HepG2 (cell line): Measurements from ENCODE around the gene FXYD5. TPM values are rescaled to one million over a fixed set of nuclear protein-coding genes. Genes with fewer than 3 reads are reported as not detected.

ENCODE experiments used
- AHR ChIP-seq: IDR thresholded peaks from 2 replicates; pipeline ENCODE4 v1.6.1; 2018; ENCODE audit warnings: missing genetic modification reagents, missing compliant biosample characterization
- HNF1B ChIP-seq: sonication (generic); formaldehyde crosslinking; IDR thresholded peaks from 2 replicates; pipeline ENCODE4 v1.5.1; 2020; ENCODE audit warnings: mild to moderate bottlenecking, moderate library complexity, missing genetic modification reagents
- HOXD1 ChIP-seq: sonication (generic); formaldehyde crosslinking; IDR thresholded peaks from 2 replicates; pipeline ENCODE4 v1.5.0; 2020; ENCODE audit warnings: missing genetic modification reagents
- KLF9 ChIP-seq: IDR thresholded peaks from 2 replicates; pipeline ENCODE4 v1.6.1; 2016; ENCODE audit warnings: low read depth
- LBX2 ChIP-seq: sonication (generic); formaldehyde crosslinking; IDR thresholded peaks from 2 replicates; pipeline ENCODE4 v1.5.0; 2020; ENCODE audit warnings: missing genetic modification reagents, mild to moderate bottlenecking, borderline replicate concordance
- MAX ChIP-seq: IDR thresholded peaks from 2 replicates; pipeline ENCODE4 v1.6.1; 2012; ENCODE audit warnings: inconsistent platforms
- NFYB ChIP-seq: sonication (generic); formaldehyde crosslinking; IDR thresholded peaks from 2 replicates; pipeline ENCODE4 v1.4.0; 2020; ENCODE audit warnings: missing genetic modification reagents
- PATZ1 ChIP-seq: sonication (generic); formaldehyde crosslinking; IDR thresholded peaks from 2 replicates; pipeline ENCODE4 v1.4.0; 2020; ENCODE audit warnings: missing genetic modification reagents
- REPIN1 ChIP-seq: sonication (generic); formaldehyde crosslinking; IDR thresholded peaks from 2 replicates; pipeline ENCODE4 v1.8.0; 2022; ENCODE audit warnings: missing genetic modification reagents, low read depth, mild to moderate bottlenecking, borderline replicate concordance
- RERE ChIP-seq: IDR thresholded peaks from 2 replicates; pipeline ENCODE4 v1.6.1; 2016; ENCODE audit warnings: low read depth, missing genetic modification reagents, missing compliant biosample characterization
- SALL1 ChIP-seq: sonication (generic); formaldehyde crosslinking; IDR thresholded peaks from 2 replicates; pipeline ENCODE4 v1.8.0; 2022; ENCODE audit warnings: mild to moderate bottlenecking, missing genetic modification reagents
- SPEN ChIP-seq: sonication (generic); formaldehyde crosslinking; IDR thresholded peaks from 2 replicates; pipeline ENCODE4 v1.5.1; 2020; ENCODE audit warnings: low read depth, mild to moderate bottlenecking, missing genetic modification reagents
- TAF1 ChIP-seq: sonication (generic); formaldehyde crosslinking; IDR thresholded peaks from 2 replicates; pipeline ENCODE4 v1.4.0; 2020; ENCODE audit warnings: missing genetic modification reagents
- YEATS2 ChIP-seq: sonication (generic); formaldehyde crosslinking; IDR thresholded peaks from 2 replicates; pipeline ENCODE4 v1.4.0; 2020; ENCODE audit warnings: missing genetic modification reagents, borderline replicate concordance
- ZNF292 ChIP-seq: sonication (generic); formaldehyde crosslinking; IDR thresholded peaks from 2 replicates; pipeline ENCODE4 v1.8.1; 2022; ENCODE audit warnings: mild to moderate bottlenecking, low read depth, missing genetic modification reagents, borderline replicate concordance
- ZNF354B ChIP-seq: sonication (generic); formaldehyde crosslinking; IDR thresholded peaks from 2 replicates; pipeline ENCODE4 v1.8.0; 2022; ENCODE audit warnings: mild to moderate bottlenecking, missing genetic modification reagents
- ZNF414 ChIP-seq: sonication (generic); formaldehyde crosslinking; IDR thresholded peaks from 2 replicates; pipeline ENCODE4 v1.5.0; 2020; ENCODE audit warnings: missing genetic modification reagents
- ZNF446 ChIP-seq: sonication (generic); formaldehyde crosslinking; IDR thresholded peaks from 2 replicates; pipeline ENCODE4 v1.5.0; 2020; ENCODE audit warnings: mild to moderate bottlenecking, missing genetic modification reagents
- ZNF891 ChIP-seq: sonication (generic); formaldehyde crosslinking; IDR thresholded peaks from 2 replicates; pipeline ENCODE4 v1.5.0; 2020; ENCODE audit warnings: mild to moderate bottlenecking, missing genetic modification reagents
- polyA plus RNA-seq, 8 experiments: library from polyadenylated mRNA; depleted of rRNA in 3 of 8; stranded (reverse) in 7 of 8; unstranded in 1 of 8; fragments of >200 nt; fragmentation: Illumina TruSeq in 4 of 8; extraction: Trizol in 4 of 8; gene quantifications; 2 replicates each; pipeline versions ENCODE4 v1.2.1 to v1.2.3, GENCODE V29; 2011 to 2016; ENCODE audit warnings: low read depth in 4 of 8, missing spikeins in 1 of 8, mixed read lengths in 1 of 8; ENCODE audit not compliant: insufficient read depth in 1 of 8
- total RNA-seq, 5 experiments: library from RNA; depleted of rRNA; stranded (reverse); fragments of >200 nt; fragmentation: Illumina TruSeq; extraction: Trizol; gene quantifications; 2 replicates each; pipeline ENCODE4 v1.2.3, GENCODE V29; 2016; ENCODE audit warnings: low read depth in 1 of 5

FXYD5 gene
- total and polyA plus RNA-seq, 2 of the 13 experiments (the other 11 are each of a cell fraction or from before 2014, with no cell fraction given), result 0.65 TPM; not detected in 1

- peak; percentile 50; the same call in 1 of the 2 replicates for TF ChIP-seq PATZ1 (CRISPR knock-in tag)
- TF ChIP-seq SPEN (CRISPR knock-in tag), result no peak
- no peak for TF ChIP-seq ZNF292 (CRISPR knock-in tag)
- no peak for TF ChIP-seq TAF1 (CRISPR knock-in tag)
- no peak for TF ChIP-seq KLF9 (CRISPR knock-in tag)
- no peak for TF ChIP-seq ZNF446
- no peak for TF ChIP-seq RERE
- TF ChIP-seq YEATS2 (CRISPR knock-in tag), result no peak
- TF ChIP-seq HOXD1 (CRISPR knock-in tag), result no peak
- no peak for TF ChIP-seq LBX2
- TF ChIP-seq ZNF891 (CRISPR knock-in tag), result no peak
- TF ChIP-seq REPIN1 (CRISPR knock-in tag), result no peak
- TF ChIP-seq HNF1B (CRISPR knock-in tag), result peak; percentile 53; the same call in 1 of the 2 replicates
- no peak for TF ChIP-seq AHR (CRISPR knock-in tag)
- TF ChIP-seq MAX, result no peak; the same call in 1 of the 2 replicates
- TF ChIP-seq ZNF414 (CRISPR knock-in tag), result 0 out of 2 replicates have a peak, but pooled peaks have one; percentile 39
- 0 out of 2 replicates have a peak, but pooled peaks have one; percentile 28 for TF ChIP-seq SALL1 (CRISPR knock-in tag)
- TF ChIP-seq ZNF354B (CRISPR knock-in tag), result no peak
- no peak for TF ChIP-seq NFYB
Observed at GRCh38 chr19:35114353-35115176, 40.0 kb upstream of the FXYD5 start (continued).
